Astrocyte (in vitro differentiated cells and primary cell): ENCODE results near the gene DCAF7. TPM values are rescaled to one million over a fixed set of nuclear protein-coding genes. Genes with fewer than 3 reads are reported as not detected.

Source experiments
- DNase-seq: peaks from one replicate; pipeline ENCODE4 v3.0.0-alpha.2; 2010; ENCODE audit warnings: low read depth
- FAIRE-seq: peaks from 2 replicates; lab custom pipeline; 2011; peaks lifted over from hg19 to GRCh38; lab: Jason Lieb, UNC
- H2AFZ ChIP-seq: 2 replicates; pipeline ENCODE4 v1.6.0; 2012; ENCODE audit warnings: low read depth, low read length, inconsistent platforms
- H3K27ac ChIP-seq: 2 replicates; pipeline ENCODE4 v1.5.1; 2011; ENCODE audit warnings: low read depth, low read length, inconsistent platforms
- H3K27me3 ChIP-seq: 2 replicates; pipeline ENCODE4 v1.6.0; 2011; ENCODE audit warnings: low read length, inconsistent platforms; ENCODE audit not compliant: insufficient read depth
- H3K36me3 ChIP-seq: 2 replicates; pipeline ENCODE4 v1.5.1; 2011; ENCODE audit warnings: low read length, inconsistent platforms; ENCODE audit not compliant: insufficient read depth
- H3K4me1 ChIP-seq: 2 replicates; pipeline ENCODE4 v1.5.1; 2011; ENCODE audit warnings: low read length, inconsistent platforms; ENCODE audit not compliant: insufficient read depth
- H3K4me2 ChIP-seq: 2 replicates; pipeline ENCODE4 v1.6.0; 2012; ENCODE audit warnings: low read length, inconsistent platforms
- H3K4me3 ChIP-seq: 2 replicates; pipeline ENCODE4 v1.5.1; 2011; ENCODE audit warnings: low read depth, mild to moderate bottlenecking, low read length, inconsistent platforms; ENCODE audit not compliant: insufficient read depth
- H3K79me2 ChIP-seq: 2 replicates; pipeline ENCODE4 v1.6.0; 2012; ENCODE audit warnings: mild to moderate bottlenecking, low read length, inconsistent platforms; ENCODE audit not compliant: insufficient read depth
- H3K9ac ChIP-seq: 2 replicates; pipeline ENCODE4 v1.6.0; 2012; ENCODE audit warnings: mild to moderate bottlenecking, low read length, inconsistent platforms
- H3K9me3 ChIP-seq: 2 replicates; pipeline ENCODE4 v1.5.1; 2012; ENCODE audit warnings: low read depth, mild to moderate bottlenecking, low read length, inconsistent platforms; ENCODE audit not compliant: insufficient read depth
- H4K20me1 ChIP-seq: 2 replicates; pipeline ENCODE4 v1.6.0; 2012; ENCODE audit warnings: low read length, inconsistent platforms; ENCODE audit not compliant: insufficient read depth
- H3K27ac Mint-ChIP-seq: one replicate; pipeline ENCODE4 v1.8.0; 2021; ENCODE audit warnings: mild to moderate bottlenecking, mixed read lengths; ENCODE audit not compliant: unreplicated experiment
- H3K27me3 Mint-ChIP-seq: one replicate; pipeline ENCODE4 v1.8.0; 2021; ENCODE audit warnings: low read depth, mixed read lengths; ENCODE audit not compliant: unreplicated experiment
- H3K36me3 Mint-ChIP-seq: one replicate; pipeline ENCODE4 v1.8.0; 2021; ENCODE audit warnings: low read depth, mixed read lengths; ENCODE audit not compliant: unreplicated experiment
- H3K4me1 Mint-ChIP-seq: one replicate; pipeline ENCODE4 v1.8.0; 2021; ENCODE audit warnings: low read depth, mixed read lengths; ENCODE audit not compliant: unreplicated experiment
- H3K4me3 Mint-ChIP-seq: one replicate; pipeline ENCODE4 v1.8.0; 2021; ENCODE audit warnings: mild to moderate bottlenecking, moderate library complexity, mixed read lengths; ENCODE audit not compliant: unreplicated experiment
- H3K9me3 Mint-ChIP-seq: one replicate; pipeline ENCODE4 v1.8.0; 2021; ENCODE audit warnings: mild to moderate bottlenecking, mixed read lengths; ENCODE audit not compliant: unreplicated experiment
- CTCF ChIP-seq: IDR thresholded peaks from 2 replicates; pipeline ENCODE4 v1.5.1; 2011; ENCODE audit warnings: low read depth, mild to moderate bottlenecking, inconsistent platforms, low read length, moderate library complexity; ENCODE audit not compliant: insufficient read depth
- EZH2 ChIP-seq: IDR thresholded peaks from 2 replicates; pipeline ENCODE4 v1.6.1; 2012; ENCODE audit warnings: mild to moderate bottlenecking, low read length, inconsistent platforms; ENCODE audit not compliant: insufficient read depth
- total RNA-seq: library from RNA; stranded (reverse); gene quantifications from 2 replicates; pipeline ENCODE4 v1.2.1, GENCODE V29; 2021

Gene DCAF7
- total RNA-seq, 1 donor from 2014 or later, result 84.2 TPM

DNA sequence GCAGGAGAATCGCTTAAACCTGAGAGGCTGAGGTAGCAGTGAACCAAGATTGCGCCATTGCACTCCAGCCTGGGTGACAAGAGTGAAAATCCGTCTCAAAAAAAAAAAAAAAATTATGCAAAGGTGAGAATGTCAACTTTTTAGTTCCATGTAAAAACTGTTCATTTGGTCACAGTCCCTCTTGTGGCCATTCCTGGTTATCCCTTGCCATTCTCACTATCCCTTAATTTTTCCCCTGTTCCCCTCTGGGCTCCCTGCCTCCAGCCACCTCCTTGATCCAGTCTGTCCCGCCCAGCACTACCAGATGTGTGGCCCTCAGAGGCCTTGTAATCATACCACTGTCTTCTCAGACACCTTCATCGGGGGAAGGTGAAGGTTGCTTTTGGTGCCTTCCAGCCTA lies 23.4 kb downstream of the DCAF7 start:
- Histone ChIP-seq H3K4me1 (no peaks in the 10 kb centered on the region), H3K27me3 (no peaks in the 10 kb centered on the region), H3K4me2 (no peak overlapping the region), H3K9me3 (no peaks in the 10 kb centered on the region), H3K79me2 (peaks cover 77% of the 10 kb centered on the region), H2AFZ (no peak overlapping the region), H3K36me3 (no peaks in the 10 kb centered on the region), H3K27ac (no peak overlapping the region), H4K20me1 (peaks cover 98% of the 10 kb centered on the region), H3K9ac (no peak overlapping the region), H3K4me3 (no peak overlapping the region)
- Mint-ChIP-seq H3K9me3 (no peaks in the 10 kb centered on the region), H3K4me1 (peaks cover 20% of the 10 kb centered on the region), H3K4me3 (no peak overlapping the region), H3K27ac (no peak overlapping the region), H3K27me3 (no peaks in the 10 kb centered on the region), H3K36me3 (no peaks in the 10 kb centered on the region)
- DNase-seq (no peak), FAIRE-seq (no peak)
- TF ChIP-seq EZH2, result no peak
- TF ChIP-seq CTCF, result peak; percentile 27

DNA sequence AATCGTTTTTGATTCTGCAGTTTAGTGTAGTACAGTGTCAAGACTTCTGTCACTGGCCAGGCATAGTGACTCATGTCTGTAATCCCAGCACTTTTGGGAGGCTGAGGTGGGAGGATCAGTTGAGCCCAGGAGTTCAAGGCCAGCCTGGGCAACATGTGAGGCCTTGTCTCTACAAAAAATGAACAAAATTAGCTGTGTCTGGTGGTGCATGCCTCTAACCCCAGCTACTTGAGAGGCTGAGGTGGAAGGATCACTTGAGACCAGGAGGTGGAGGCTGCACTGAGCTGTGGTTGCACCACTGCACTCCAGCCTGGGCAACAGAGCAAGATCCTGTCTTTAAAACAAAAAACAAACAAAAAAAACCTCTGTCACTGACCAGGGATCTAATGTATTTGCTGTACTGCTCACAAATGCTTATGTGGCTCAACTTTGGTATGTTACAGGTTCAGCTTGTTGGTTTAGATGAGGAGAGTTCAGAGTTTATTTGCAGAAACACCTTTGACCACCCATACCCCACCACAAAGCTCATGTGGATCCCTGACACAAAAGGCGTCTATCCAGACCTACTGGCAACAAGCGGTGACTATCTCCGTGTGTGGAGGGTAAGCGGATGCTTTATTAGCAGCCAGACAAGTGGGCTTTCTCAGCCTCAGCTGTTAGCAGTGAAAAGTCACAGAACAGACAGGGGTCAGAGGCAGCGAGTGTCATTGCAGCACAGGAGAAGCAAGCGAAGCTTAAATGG lies 27.9 kb downstream of the DCAF7 start:
- Histone ChIP-seq H3K4me2 (no peak overlapping the region), H3K9me3 (no peaks in the 10 kb centered on the region), H3K9ac (no peak overlapping the region), H3K27ac (no peak overlapping the region), H3K79me2 (peaks cover 61% of the 10 kb centered on the region), H4K20me1 (peaks cover 77% of the 10 kb centered on the region), H3K4me3 (no peak overlapping the region), H3K27me3 (no peaks in the 10 kb centered on the region), H2AFZ (no peak overlapping the region), H3K4me1 (no peaks in the 10 kb centered on the region), H3K36me3 (peaks cover 25% of the 10 kb centered on the region)
- H3K27ac Mint-ChIP-seq, result no peak overlapping the region
- DNase-seq (no peak), FAIRE-seq (no peak)
- H3K36me3 Mint-ChIP-seq, result peaks cover 15% of the 10 kb centered on the region
- H3K4me1 Mint-ChIP-seq, result peaks cover 10% of the 10 kb centered on the region
- no peak for TF ChIP-seq CTCF
- no peak for TF ChIP-seq EZH2
- H3K4me3 Mint-ChIP-seq, result no peak overlapping the region
- H3K27me3 Mint-ChIP-seq, result no peaks in the 10 kb centered on the region
- no peaks in the 10 kb centered on the region for H3K9me3 Mint-ChIP-seq

DNA sequence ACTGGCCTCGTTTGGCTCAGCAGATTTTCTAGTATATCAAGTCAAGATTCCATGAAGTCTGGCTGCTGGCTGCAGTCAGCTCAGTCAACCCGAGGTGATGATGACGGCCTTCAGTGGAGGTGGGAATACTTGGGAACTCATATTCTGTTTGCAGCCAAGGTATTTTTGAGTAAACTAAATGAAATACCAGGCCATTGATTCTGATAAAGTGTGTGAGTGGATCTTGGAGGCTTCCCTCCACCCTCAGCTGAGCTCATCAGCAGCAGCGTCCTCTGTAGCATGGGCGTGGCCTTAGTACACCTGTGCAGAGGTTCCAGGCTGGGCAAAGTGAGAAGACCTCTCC lies 28.5 kb downstream of the DCAF7 start:
- Histone ChIP-seq H3K27ac (no peak overlapping the region), H3K9ac (no peak overlapping the region), H3K4me3 (no peak overlapping the region), H3K9me3 (no peaks in the 10 kb centered on the region), H3K27me3 (no peaks in the 10 kb centered on the region), H3K4me2 (no peak overlapping the region), H3K4me1 (no peaks in the 10 kb centered on the region), H4K20me1 (peaks cover 76% of the 10 kb centered on the region), H2AFZ (no peak overlapping the region), H3K79me2 (peaks cover 57% of the 10 kb centered on the region), H3K36me3 (peaks cover 29% of the 10 kb centered on the region)
- Mint-ChIP-seq H3K9me3 (no peaks in the 10 kb centered on the region), H3K4me3 (no peak overlapping the region), H3K4me1 (peaks cover 10% of the 10 kb centered on the region), H3K27me3 (no peaks in the 10 kb centered on the region), H3K36me3 (peaks cover 17% of the 10 kb centered on the region), H3K27ac (no peak overlapping the region)
- no peak for DNase-seq
- no peak for TF ChIP-seq CTCF
- no peak for TF ChIP-seq EZH2
- no peak for FAIRE-seq
